Activated CD4-positive, alpha-beta T cell treated with anti-CD3 and anti-CD28 coated beads for 4 hours (primary cell): ENCODE data around the gene SRC.
"Not testable (repeated sequence)": the region's sequence is repeated elsewhere in the genome, so short reads cannot be mapped to it uniquely, and the experiment has no call there.

ENCODE experiments used
- DNase-seq, 2 donors: peaks; one replicate each; pipeline ENCODE4 v3.0.0-alpha.2; 2020

Gene SRC

DNA sequence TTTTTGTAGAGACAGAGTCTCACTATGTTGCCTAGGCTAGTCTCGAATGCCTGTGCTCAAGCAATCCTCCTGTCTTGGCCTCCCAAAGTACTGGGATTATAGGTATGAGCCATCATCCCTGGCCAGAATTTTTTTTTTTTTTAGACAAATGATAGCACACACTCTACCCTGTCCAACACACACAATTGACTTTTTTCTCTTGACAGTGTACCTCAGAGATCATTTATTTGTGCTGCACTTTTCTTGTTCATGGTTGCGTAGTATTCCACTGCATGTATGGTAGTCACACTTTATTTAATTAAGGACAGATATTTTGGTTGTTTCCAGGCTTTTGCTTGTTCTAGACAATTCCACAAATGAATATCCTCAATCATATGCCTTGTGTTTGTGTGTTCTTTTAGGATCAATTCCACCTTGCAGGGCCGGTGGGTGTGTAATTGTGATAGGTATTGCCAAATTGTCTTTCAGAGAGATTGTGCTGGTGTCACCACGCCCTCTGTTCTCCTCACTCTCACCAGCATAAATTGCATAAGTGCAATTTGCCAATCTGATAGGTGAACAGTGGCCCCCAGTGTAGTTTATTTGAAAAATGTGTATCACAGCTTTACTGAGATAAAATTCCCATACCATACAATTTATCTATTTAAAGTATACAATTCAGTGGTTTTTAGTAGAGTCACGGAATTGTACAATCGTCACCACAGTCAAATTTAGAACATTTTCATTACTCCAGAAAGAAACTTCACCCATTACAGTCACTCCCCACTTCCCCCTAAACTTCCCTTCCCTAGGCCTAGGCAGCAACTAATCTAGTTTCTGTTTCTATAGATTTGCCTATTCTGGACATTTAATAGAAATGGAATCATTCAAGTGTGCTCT lies 20.1 kb downstream of the SRC start:
- no peak for DNase-seq

DNA sequence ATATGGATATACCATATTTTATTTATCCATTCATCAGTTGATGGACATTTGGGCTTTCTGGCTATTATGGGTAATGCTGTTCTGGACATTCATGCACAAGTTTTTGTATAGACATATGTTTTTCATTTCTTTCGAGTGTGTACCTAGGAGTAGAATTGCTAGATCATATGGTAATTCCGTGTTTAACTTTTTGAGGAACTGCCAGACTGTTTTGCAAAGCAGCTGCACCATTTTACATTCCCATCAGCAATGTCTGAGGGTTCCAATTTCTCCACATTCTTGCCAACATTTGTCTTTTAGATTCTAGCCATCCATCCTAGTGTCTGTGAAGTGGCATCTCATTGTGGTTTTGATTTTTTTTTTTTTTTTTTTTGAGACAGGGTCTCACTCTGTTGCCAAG lies 20.8 kb downstream of the SRC start:
- no peak for DNase-seq

DNA sequence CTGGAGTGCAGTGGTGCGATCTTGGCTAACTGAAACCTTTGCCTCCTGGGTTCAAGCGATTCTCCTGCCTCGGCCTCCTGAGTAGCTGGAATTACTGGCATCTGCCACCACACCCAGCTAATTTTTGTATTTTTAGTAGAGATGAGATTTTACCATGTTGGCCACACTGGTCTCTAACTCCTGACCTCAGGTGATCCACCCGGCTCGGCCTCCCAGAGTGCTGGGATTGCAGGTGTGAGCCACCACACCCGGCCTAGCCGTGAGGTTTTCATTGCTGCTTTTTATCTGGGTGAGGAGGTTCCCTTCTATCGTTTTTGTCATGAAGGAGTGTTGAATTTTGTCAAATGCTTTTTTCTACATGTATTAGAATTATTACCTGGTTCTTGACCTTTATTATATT lies 23.9 kb downstream of the SRC start:
- DNase-seq = no peak

DNA sequence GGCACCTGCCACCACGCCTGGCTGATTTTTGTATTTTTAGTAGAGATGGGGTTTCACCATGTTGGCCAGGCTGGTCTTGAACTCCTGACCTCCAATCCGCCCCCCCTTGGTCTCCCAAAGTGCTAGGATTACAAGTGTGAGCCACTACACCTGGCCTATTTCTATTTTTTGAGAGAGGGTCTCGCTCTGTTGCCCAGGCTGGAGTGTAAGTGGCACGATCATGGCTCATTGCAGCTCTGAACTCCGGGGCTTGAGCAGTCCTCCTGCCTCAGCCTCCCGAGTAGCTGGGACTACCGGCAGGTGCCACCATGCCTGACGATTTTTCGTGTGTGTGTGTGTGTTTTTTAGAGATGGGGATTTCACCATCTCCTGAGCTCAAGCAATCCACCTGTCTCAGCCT lies 25.9 kb downstream of the SRC start:
- DNase-seq = not testable (repeated sequence)

DNA sequence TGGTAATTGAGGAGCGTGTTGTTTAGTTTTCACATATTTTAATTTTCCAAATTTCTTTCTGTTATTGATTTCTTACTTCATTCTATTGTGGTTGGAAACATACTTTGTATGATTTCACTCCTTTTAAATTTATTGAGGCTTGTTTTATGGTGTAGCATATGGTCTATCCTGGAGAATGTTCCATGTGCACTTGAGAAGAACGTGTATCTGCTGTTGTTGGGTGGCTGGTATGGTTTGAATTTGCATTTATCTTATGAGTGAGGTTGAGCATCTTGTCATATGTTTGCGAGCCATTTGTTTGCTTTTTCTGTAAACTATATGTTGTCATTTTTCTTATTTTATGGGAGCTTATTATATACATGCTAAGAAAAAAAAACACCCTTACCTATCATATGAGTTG lies 26.5 kb downstream of the SRC start:
- no peak for DNase-seq

DNA sequence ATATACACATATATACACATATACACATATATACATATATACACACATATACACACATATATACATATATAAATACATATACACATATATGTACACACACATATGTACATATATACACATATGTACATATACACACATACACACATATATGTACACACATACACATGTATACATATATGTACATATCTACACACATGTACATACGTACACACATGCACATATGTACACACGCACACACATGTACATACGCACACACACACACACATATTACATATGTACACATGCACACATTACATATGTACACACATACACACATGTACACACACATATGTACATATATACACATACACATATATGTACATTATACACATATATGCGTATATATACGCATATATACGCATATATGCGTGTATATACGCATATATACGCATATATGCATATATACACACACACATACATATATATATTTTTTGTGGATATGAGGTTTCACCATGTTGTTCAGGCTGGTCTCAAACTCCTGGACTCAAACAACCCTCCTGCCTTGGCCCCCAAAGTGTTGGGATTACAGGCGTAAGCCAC lies 27.2 kb downstream of the SRC start:
- DNase-seq = no peak

DNA sequence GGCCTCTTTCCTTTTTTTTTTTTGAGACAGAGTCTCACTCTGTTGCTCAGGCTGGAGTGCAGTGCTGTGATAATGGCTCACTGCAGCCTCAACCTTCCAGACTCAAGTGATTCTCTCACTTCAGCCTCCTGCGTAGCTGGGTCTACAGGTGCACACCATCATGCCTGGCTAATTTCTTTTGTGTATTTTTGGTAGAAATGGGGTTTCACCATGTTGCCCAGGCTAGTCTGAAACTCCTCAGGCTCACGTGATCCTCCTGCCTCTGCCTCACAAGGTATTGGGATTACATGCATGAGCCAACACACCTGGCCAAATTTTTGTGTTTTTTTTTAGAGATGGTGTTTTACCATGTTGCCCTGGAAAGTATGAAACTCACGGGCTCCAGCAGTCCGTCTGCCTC lies 29.3 kb downstream of the SRC start:
- no peak for DNase-seq

DNA sequence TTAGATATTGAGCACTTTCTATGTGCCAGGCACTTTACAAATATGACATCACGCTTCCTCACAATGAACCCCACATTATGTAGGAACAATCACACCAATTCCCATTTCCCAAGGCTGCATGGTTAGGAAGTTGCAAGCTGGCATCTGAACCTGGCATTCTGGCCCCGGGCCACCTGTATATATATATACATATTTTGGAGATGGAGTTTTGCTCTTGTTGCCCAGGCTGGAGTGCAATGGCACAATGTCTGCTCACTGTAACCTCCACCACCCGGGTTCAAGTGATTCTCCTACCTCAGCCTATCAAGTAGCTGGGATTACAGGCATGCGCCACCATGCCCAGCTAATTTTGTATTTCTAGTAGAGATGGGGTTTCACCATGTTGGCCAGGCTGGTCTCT lies 30.4 kb downstream of the SRC start:
- DNase-seq = no peak

DNA sequence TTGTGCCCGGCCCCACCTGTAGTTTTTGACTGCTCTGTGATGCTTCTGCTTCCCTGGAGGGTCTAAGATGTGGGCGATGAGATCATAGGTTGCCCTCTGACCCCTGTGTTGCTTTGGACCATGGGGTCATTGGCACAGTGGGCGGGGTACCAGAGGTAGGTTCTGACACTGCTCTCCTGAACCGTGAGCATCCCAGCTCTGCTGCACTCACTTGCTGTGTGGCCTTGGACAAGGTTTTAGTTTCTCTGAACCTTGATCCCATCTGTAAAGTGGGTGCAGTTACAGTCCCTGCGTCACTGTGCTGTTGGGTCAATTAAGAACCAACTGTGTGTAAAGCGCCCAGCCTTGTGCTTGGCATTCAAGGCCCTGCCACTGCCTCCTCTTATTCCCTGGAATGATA lies 30.9 kb downstream of the SRC start:
- no peak for DNase-seq

DNA sequence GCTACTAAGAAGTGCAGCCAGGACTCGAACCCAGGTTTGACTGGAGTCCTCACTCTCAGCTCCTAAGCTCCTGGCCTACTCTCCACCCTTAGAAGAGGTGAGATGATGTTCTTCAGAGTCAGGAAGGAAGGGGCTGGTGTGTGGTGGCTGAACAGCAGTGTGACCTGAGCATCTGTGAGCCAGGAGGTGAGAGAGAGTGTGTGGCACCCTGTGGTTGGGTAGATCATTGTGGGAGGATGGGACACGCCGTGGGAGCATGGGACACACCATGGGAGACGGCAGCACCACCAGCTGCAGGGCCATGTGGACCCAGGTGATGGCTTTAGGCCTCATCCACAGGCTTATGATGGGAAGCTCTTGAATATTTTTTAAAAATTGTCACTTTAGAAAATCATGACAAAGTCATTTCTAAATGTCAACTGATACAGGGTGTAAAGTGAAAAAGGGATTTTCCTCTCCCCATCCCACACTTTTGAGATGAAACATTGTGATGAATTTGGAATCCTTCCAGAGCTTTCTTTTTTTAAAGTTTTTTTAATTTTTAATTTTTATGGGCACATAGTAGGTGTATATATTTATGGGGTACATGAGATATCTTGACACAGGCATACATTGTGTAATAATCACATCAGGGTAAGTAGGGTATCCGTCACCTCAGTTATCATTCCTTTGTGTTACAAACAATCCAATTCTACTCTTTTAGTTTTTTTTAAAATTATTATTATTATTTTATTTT lies 31.6 kb downstream of the SRC start:
- no peak for DNase-seq

DNA sequence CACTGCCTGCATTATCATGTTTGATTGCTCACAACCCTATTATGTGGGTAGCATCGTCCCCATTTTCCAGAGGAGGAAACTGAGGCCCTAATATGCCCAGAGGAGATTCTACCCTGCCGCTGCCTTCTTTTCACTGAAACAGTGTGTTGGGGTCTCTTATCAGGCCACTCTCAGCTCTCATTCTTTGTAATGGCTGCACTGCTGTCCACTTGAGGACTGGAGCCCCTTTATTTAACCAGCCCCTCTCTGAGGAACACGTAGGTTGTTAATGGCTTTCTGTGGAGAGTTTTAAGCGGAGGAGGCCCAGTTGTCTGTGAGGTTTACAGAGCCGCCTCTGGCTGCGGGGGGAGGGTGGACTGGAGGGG lies 32.5 kb downstream of the SRC start:
- no peak for DNase-seq

DNA sequence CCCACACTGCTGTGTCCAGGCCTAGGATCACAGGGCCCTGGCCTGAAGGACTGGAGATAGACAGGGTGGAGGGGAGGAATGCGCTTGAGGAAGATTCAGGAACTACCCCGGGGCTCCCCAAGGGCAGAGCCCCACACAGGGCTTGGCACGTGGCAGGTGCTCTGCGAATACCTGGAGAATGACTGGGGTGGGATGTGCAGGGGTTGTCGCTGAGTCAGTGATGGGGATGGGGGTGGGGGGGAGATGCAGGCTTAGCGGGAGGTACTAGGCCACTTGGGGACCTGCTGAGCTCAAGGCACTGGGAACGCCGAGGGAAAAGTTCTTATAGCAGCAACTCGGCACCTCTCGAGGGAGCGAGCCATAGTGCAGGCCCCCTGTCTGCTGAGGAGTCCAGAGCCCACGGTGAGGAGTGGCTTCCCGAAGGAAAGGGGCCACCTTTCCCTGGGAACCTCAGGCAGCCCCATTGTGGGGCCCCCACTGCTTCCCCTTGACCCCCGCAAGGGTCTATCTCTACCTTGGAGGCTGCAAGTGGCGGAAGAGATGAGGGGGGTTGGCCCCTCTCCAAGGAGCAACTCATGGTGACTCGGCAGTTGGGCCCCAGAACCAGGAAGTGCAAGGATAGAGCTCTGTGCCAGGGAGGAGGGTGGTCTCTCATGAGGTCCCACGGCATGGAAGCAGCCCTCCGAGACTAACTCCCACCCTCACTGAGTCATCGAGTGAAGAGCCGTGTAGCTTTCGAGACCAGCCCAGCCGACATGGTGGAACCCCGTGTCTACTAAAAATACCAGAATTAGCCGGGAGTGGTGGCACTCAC lies 33.1 kb downstream of the SRC start:
- DNase-seq = no peak

DNA sequence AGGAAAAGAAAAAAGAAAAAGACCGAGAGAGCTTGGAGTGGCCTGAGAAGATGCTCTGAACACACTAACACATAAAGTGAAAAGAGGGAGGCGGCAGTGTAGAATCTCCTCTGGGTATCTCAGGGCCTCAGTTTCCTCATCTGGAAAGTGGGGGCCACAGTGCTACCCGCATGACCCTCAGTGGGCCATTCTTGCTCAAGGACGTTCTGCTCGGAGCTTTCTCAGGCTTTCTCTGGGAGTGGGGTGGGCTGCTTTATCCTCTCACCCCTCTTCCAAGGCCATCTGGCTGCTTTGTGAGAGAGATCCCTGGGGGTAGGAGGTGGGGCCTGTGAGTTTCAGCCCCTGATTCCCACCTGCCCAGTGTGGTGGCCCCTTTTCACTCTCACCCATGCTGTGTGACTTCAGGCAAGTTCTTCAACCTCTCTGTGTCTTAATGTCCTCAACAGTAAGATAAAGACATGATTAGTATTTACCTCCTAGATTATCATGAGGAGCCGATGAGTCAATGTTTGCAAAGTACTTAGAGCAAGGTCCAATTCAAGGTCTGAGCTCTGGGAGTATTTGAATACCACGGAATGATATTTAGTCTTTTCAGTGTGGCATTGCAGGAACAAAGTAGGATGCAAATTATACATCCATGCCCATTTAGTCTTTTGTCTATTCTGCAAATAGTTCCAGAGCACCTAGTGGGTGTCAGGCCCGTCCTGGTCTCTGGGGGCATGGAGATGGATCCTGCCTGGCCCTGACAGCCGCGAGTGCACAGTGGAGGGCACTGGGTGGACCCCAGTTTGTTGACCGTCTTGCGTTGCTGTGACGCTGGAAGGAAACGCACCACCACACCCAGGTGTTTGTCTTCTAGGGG lies 34.3 kb downstream of the SRC start:
- no peak for DNase-seq

DNA sequence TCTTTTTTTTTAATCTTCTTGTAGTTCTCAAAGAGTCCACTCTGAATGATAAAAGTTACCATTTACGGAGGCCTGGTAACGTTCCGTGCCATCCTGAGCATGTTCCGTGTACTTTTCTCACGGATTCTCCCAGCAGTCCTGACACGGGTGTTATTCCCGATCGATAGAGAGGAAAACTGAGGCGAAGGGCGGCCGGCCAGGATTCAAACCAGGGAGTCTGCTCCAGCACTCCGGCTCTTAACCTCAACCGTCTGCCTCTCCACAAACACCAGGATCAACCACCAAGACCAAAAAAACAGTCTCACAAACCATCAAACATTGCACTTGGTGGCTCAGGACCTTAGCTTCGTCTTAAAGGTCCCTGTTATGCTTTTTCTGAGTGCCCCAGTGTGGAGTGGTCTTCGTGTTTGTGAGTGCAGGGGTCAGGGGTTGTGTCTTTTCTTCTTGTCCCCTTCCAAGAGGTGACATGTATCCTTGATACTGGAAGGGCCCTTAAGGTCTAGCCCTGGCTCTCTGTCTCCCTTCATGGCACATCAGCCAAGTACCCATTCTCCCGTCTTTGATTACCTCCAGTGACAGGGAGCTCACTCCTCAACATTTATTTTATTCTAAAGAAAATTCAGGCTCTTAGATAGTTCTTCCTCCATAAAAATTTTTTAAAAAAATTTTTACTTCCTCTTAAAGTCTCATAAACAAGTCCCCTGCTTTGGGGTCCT lies 35.1 kb downstream of the SRC start:
- no peak for DNase-seq

DNA sequence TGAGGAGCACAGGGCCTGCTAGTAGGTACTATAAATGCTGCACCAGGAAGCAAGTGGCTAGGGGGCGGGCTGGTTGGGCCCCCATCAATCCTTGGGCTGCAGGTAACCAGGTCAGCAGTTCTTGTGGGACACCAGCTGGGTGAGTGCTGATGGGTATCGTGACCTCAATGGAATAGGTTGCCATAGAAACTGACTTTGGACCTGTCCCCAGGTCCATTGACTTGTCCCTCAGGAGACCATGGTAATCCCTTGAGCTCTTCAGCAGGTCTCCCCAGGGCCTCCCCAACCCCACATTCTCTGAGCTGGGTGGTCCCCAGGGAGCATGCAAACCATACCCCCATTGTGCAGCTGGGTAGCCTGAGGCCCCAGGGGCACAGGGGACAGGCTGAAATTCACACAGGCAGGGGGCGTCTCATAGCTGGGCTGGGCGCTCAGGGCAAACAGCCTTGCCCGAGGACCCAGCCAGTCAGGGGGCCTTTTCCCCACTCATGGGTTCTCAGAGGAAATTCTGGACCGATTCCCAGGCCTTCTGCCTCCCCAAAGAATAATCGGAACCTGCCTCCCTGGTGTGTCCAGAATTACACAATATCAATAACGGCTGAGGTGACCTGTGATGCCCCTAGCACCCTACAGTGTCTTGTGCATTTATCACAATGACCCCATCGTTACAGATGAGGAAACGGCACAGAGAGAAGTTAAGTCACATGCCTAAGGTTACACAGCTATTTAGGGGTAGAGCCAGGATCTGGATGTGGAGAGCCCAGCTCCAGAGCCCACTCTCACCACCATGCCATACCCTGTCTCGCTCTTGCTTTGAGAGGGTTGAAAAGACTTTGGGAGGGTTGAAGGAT lies 35.9 kb downstream of the SRC start:
- DNase-seq = no peak

DNA sequence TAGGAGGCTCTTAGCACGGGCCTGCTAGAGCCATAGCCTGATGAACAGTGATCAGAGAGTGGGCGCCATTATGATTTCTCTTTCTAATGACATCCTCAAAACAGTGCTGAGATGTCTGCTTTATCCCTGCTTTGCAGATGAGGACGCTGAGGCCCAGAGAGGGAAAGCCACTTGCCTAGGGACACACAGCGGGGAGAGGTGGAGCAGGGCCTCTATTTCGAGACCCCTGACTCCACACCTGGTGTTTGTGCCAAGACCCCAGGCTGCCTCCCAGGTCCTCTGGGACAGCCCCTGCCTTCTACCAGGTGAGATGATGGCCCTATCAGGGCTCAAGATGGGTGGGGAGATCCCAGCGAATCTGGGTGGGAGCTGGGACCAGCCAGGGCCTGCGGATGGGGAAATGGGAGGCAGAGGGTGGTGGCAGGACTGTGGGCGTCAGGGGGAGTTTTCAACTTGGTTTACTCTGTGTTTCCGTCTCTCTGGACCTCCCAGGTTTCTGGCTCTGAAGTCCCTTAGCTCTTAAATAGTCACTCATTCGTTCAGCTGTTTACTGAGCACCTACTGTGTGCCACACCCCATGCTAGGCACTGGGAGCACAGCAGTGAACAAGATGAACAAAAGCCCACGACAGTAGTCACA lies 36.7 kb downstream of the SRC start:
- DNase-seq = no peak

DNA sequence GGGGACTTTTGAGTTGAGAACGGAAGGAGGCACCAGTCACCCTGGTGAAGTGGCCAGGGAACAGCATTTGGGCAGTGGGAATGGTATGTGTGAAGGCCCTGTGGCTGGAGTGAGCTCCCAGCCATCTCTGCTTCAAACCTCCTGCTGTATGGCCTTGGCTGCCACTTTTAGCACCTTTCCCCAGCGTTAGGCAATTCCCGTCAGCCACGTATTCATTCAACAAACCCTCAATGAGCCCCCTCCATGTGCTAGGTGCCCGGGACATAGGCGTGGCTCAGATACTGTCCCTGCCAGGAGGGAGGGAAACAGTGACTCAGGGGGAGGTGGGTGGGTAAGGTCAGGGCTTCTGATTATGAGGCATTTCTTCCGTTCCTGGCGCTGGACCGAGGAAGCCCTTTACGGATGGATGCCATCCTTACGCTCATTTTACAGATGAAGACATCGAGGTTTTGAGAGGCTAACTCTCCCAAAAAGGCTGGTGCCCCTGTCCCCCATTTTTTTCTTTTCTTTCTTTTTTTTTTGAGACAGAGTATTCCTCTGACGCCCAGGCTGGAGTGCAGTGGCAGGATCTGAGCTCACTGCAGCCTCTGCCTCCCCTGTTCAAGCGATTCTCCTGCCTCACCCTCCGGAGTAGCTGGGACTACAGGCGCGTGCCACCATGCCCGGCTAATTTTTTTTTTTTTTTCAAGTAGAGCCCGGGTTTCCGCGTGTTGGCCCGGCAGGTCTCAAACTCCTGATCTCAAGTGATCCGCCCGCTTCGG lies 37.5 kb downstream of the SRC start:
- DNase-seq = no peak

DNA sequence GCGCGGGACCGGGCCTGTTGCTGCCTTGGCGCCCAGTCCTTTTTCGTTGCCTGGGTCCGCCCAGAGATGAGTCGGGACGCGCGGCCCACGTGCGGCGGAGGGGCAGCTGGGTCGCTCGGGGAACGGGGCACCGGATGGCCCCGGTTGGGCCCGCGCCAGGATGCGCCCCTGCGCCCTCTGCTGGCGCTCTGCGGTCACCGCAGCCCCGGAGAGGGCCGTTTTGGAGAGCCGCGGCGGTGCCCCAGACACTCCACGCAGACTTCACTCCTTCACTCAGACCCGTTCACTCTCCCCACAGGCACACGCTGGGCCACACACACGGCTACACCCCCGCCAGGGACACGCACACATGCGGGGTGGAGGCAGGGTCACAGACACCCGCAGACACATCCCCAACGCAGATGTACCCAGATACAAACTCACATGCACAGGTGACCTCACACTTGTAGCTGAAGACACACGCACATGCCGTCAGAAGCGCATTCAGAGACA lies 38.8 kb downstream of the SRC start:
- peak; percentile 66 to 82 for DNase-seq

DNA sequence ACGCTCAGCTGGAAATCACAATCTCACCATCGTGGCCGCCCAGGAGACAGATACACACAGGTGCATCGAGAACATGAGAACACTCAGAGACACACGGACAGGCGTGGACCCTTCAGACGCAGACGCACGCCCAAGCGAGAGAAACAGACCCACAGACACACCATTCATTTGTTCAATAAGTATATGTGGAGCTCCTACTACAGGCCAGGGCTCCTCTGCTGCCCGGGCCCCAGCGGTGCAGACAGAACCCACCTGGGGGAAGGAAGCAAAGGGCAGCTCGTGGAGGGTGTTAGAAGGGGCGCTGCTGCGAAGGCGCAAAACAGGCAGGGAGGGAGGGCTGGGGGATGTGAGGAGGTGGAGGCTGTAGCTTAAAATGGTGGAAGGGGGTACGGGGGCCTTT lies 39.2 kb downstream of the SRC start:
- DNase-seq = no peak
